HG02852 (cell line): Measurements from ENCODE around the gene NEGR1.

Experiments used
- ATAC-seq: cut with Tn5 transposase; IDR thresholded peaks from one replicate; pipeline ENCODE4 v1.9.1; 2021; ENCODE audit warnings: mild to moderate bottlenecking, moderate library complexity; ENCODE audit not compliant: unreplicated experiment

Gene NEGR1

DNA sequence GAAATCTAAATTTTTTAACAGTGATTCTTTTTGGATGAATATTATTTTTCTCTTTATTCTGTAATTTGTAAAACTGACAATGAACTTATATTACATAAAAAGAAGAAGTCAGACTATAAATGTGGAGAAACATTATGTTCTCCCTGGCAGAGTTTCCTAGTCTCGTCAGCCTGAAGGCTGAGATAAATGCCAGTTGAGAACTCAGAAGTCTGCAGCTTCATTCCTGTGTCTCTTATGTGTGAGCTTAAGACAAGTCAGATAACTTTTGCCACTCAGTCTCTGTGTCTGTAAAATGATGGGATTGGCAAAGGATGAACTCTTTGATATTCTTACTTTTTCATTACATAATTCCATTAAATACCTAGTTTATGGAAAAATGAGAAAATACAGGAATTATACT lies 632.7 kb downstream of the NEGR1 start:
- ATAC-seq: no peak

DNA sequence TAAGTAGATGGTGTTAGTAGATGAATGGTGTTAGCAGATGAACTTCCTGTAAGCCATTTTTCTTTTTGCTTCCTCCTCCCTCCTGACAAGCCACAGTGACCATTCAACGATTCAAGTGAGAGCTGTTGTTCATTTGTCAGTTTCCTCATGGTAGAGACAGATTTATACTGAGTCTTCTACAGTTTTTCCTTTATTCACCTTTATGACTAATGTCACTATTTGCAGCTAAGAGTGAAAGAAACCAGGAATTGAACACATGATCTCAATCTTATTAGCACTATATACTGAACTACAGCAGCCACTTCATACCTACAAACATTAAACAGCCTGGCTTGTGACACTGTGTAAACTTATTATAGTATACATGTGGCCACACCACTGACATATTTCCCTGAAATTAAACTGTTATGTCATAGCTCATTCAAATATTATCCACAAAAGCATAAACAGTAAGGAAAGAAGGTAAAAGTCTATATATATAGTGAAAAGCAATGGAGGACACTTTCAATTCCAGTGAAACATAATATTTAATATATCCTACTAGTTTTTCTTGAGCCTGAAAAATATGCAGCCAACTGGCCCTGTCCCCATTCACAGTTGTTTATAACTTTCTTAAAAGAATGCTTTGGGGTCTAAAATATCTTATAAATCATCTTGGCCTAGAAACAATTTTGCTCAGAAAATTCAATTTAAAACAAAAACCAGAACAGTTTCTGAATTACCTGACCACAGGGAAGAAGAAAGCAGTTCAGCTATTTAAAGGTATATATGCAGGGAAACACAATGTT lies 634.6 kb downstream of the NEGR1 start:
- ATAC-seq: no peak

DNA sequence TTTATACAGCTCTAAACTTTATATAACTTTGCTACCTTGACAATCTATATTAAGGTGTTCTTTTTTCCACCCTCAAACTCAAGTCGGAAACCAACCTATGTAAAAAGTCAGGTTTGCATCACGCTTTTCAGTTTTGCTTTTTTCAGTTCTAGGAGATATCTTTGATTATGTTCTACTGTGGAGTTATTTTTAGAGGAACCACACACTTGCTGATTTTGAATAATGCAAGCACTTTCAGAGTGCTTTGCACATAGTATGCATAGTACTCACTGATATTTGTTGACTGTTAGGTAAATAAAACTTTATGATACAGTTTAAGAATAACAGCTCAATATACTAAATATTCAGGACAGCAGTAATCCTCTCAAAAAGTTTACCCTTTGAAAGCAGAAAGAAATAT lies 637.3 kb downstream of the NEGR1 start:
- ATAC-seq: no peak

DNA sequence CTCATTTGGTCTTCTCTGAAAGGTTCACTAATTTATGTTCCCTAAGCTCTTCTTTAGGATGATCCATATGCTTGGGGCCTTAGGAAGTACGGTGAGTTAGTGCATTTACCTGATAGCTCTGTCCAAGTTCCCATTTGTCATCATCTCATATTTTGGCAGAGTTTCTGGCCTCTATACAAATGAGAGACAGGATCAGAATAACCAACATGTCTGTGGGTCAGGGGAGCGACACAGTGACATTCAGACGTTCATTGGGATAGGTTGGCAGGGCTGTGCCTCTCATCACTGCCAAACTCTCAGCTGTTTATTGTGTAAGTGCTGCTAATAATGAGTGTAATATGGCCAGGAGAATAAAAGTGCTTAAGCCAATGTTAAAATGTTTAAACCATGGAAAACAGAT lies 640.4 kb downstream of the NEGR1 start:
- ATAC-seq: no peak

DNA sequence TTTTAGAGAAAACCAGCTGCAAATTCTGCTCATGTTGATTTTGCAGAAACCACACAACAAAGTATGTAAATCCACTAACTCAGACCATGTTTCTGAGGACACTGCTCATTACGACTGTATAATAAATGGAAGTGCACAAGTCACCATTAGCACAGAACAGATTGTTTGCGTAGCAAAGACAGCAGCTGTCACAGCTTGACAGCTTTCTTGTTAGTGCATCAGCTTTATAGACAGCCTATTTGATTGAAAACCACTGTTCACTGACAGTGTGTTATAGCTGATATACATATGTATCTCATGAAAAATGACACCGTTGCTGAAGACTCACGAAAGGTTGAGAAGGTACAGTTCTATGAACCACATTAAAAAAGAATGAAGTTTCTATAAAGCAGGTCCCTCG lies 641.3 kb downstream of the NEGR1 start:
- ATAC-seq: no peak

DNA sequence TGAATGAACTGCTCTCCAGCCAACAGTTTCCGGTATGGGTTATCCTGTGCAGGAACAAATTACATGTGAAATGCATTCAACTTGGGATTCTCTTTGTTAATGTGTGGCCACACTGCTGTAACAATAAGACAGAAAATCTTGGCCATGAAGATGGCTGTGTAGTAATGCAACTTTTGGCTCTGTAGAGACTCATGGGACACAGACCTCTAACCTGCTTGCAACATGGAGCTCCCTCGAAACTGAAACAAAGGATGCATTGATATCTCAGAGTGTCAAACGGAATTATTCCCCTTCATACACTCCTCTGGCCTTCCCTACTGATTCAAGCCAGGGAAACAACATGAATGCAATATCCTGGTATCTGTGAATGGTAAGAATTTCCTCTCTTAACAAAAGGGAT lies 642.2 kb downstream of the NEGR1 start:
- no peak for ATAC-seq

DNA sequence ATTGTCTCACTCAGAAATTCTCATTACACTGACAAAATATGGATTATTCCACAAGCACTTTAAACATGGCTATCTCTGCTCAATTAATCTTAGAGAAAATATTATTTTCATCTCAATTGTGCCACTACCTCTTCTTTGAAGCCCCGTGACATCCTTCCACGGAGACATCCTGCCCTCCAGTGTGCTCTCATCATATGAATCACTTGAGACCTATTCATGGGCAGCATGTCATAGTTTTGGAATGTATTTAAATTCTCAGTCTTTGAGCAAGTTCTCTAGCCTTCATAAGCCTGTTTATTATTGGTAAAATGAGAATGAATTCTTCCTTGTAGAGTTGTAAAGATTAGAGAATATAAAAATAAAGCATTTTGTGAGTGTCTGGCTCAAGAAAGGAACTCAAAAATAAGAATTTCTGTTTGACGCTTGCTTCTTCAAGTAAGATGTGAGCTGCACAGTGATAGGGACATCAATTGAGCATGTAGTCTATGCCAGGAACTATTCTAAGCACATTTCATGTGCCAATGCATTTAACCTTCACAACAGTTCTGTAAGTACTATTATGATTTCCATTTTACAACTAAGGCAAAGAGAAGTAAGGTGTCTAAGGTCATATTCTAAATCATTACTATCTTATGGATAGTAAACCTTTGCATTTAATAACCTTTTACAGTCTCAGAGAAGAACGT lies 644.1 kb downstream of the NEGR1 start:
- ATAC-seq: no peak

DNA sequence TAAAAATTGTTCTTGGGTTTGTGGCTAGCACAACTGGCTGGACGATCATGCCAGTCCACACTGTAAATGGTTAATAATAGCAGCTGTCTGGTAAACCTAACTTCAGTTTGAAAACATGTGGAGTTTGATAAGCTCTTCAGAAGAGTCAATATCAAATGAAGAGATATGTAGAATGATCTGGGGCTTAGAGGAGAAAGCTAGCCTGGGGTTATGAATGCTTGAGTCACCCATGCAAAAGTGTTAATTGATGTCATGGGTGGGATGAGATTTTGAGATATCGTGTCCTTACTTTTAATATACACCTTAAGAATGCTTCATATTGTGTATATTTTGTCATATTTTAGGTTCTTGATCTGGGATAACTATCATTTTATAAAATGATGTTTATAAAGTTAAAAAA lies 646.8 kb downstream of the NEGR1 start:
- no peak for ATAC-seq

DNA sequence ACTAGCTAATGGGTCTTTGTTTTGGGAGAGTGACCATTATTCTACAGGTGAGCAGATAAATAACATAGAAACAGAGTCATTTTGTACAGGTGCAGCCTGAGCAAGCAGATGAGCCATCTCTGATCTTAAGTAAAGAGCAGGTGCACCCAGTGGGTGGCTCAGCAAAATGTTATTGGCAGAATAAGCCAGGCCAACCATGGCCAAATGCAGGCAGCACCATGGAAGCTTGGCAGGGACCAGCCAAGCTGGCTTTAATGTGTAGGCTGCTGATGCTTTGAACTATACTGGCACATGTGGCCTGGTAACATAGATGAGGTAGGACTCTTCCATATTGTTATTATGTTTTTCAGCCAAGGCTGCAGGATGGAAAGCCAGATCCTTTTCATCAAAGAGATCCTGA lies 648.2 kb downstream of the NEGR1 start:
- ATAC-seq: no peak

DNA sequence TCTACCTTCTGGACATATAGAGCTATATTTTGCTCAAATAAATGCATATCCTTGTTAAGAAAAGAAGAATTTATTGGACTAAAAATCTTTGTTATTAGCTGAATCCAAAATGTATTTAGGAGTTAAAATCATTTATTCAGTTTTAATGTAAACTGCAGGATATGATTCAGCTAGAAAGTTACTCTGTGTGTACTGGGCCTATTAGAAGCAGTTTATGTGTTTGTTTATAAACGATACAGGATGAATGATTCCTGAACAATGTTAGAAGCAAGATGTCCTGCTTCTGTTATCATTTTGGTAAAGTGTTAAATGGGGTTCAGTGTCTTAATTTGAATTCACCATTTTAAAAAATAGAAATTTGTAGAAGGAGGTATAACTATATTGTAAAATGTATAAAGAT lies 652.3 kb downstream of the NEGR1 start:
- ATAC-seq: no peak

DNA sequence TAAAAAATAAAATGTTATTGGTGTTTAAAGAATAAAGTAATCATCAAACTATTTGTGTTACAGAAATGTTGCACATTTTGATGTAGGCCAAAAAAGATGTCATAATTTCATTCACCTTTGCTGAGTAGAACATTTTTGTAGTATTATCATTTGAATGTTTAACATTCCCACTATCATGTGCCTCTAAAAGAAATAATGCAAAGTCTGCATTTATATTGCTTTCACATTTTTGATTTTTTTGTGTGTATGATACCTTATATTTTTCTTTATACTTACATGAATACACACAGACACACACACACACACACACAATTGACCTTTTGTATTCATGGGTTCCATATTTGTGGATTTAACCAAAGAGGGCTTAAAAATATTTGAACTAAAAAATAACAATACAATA lies 657.3 kb downstream of the NEGR1 start:
- ATAC-seq: no peak

DNA sequence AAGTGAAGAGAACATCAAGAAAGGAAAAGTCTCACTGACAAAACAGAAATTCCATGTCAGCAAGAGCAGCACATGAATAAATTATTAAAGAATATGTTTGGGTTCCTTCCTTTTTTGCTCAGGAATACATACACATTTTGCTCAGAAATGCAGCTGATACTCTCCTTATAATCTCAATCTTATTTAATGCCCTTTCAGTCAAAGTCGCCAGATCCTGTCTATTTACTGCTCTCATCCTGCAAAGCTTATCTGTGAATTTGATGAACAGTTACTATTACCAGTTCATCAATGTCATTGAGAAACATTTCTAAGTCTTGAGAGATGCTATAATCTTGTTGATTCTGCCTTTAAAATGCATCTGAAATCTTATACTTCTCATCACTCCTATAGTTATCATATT lies 658.5 kb downstream of the NEGR1 start:
- ATAC-seq: no peak

DNA sequence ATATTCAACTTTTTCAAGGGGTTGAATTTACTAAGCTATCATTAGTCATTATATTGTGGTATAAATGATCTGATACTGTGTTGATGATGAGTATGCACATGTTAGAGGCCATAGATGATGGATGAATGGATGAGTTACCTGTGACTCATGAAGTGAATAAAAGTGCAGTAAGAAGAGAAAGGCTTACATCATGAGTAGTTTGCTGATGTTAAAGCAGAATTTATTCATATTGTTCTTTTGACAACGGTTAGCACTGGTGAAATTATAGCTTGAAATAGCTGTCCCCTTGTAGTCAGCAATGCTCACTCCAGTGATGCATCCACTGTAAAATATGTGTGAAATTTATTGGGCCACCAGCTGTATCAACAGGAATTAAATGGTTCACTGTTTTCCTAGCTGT lies 660.6 kb downstream of the NEGR1 start:
- no peak for ATAC-seq

DNA sequence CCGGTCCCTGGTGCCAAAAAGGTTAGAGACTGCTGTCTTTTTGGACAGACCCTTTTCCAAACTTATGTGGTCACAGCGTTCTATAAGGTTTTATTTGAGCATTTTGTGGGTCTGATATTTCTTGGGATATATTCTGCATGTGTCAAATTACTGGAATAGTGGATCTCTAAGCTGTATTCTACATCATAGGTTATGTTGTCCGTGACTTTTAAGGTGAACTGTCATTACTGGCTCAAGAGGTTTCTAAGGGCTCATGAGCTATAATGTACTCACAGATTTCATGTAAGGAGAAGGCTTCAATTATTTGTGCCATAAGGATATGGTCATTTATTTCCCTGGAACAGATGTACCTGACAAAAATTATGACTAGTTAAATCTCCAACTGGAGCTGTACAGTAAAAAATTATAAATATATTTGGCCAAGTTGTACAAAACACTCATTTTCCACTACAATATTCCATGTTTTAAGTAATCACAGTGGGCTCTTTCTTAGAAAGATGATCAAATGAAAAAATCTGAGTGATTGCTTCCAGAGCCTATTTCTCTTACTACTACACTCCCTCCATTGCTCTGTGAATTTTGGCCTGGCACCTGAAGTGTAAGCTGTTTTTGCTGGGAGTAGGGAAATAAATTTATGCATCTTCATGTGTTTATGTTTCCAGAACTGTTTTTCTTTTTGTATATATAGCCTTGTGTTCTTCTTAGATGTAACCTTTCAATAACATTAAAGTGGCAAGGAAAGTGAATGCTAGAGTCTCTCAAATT lies 663.4 kb downstream of the NEGR1 start:
- no peak for ATAC-seq

DNA sequence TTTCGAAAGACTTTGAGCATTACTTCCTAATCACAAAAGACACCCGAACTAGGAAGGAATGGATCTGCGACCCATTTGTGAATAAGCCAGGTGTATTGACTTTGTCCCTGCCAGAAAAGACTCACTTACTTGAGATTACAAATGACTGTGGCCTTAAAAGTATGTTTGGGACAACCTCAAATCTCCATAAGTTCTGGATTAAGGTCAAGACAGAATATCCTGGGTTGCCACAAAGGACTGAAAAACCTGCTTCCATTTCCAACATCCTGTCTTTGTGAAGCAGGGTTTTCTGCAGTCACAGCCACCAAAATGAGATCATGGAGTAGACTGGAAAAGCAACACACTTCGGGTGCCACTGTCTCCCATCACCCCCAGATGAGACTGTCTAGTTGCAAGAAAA lies 664.1 kb downstream of the NEGR1 start:
- no peak for ATAC-seq

DNA sequence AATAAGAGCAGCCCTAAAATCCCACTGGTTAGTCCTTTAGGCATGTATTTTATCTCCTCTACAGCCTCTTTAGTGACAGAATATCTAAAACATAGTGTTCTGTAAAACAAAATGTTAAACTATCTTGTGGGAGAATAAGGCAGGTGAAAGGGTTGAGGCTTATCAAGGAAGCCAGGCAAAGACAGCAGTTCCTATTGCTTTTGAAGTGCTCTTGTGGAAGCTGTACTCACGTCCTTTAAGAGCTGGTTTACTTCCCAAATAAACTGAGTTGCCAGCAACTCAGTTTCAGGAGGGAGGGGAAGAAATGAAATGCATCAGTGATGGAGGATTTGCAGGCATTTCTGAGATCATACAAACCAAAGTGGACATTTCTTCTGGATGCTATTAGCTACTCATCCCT lies 671.9 kb downstream of the NEGR1 start:
- no peak for ATAC-seq

DNA sequence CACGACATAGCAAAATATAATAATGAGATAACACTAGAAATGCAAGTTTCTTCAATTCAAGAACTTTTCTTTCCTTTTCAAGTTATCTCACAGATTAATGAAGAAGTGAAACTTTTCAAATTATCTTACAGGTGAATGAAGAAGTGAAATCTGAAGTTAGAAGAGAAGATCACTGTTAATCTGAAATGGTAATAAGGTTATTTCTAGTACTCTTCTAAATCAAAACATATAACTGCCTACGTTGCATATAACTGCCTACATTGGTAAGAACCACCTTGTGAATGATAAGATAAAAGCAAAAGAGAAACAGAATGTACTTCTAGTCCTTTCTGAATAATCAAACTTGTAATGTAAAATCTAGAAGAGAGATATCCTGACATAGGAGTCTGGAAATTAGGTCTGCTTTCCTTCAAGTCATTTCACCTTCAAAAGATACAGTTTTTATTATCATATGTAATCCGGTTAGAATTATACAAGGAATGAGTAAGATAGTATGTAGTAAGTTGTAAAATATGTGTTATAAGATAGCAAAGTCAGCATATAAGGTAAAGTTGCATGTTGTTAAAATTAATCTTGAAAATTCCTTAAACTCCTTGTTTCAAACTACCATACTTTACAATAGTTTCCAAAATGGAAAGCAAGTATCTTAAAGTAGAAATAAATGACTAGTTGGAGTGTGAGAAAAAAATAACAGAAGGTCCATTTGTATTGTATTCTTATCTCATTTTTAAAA lies 679.1 kb downstream of the NEGR1 start:
- ATAC-seq: no peak

DNA sequence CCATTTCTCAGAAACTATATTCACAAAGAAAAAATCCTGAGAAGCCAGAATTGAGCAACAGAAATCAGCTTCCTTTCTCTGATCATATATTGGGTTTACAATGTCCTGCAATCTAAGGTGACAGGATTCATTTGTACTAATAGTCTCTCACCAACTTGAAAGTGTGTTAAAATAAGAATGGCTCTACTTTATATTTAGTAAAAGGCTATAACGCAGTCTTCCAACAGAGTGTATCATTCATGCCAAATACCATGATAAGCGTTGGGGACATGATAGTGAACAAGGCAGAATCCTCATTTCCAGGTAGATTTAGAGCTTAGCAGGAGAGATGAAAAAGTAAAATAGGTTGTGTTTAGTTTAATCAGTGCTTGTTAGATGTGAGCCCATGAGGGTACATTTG lies 682.3 kb downstream of the NEGR1 start:
- no peak for ATAC-seq

DNA sequence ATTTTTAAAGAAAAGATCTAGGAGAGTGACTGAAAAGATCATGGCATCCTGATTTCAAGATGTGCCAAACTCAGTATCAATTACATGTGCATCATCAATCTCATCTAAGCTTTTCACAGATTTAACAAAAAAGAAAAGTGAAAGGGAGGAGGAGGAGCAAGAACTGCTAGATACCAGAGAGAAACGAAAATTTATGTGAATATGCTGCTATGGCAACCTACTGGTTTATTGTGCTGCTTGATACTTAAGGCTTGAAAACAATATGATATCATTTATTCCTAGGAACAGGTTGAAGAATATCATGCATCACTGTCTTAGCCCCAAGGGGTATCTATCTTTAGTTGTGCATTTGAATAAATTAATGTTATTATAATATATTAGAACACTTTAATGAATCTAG lies 683.0 kb downstream of the NEGR1 start:
- ATAC-seq: no peak

DNA sequence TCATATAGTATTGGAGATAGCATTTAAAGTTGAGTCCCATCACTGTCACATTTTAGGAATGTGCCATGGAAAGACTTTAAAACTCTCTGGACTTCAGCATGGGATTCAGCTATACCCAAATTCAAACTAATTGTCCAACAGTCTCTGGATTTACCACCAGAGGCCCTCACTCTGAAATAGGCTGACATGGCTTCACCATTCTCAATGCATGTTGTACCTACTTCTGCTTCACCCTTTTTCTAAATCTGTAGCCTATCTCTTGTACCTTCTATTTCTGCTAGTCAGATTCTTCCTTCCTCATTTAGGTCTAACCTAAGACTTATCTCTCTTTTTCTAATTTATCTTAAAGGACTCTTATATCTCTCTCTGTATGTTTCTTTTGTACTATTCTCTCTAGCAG lies 688.8 kb downstream of the NEGR1 start:
- no peak for ATAC-seq

DNA sequence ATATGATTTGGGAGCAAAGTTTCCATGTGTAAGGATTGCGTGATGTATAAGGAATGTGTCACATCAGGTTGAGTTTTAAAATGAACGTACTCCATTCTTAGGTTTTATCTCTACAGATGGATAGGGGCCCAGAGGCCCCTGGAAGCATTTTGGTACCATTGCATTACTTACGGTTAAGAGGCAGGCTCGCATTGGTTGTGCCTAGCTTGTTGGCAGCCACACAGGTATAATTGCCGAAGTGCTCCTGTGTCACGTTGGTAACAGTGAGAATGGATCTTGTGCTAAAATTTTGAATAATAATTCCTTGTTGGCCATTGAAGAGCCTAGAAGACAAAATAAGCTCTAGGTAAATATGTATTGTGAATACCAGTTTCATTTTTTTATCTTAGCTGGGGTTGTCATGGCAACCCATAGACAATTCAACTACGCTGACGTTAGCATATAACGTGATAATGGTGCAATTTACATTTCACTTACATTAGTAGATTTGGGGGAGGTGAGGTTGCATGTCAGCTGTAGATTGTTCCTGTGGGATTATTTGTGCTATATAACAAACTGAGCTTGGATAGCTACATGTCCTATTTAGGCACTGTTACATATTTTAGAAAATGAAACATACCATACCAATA lies 689.6 kb downstream of the NEGR1 start:
- no peak for ATAC-seq
